K562 (cell line): Measurements from ENCODE around the gene TRMT10A.

Experiments used
- CREB1 ChIP-seq, 2 experiments: sonication (generic) in 1 of 2; formaldehyde crosslinking in 1 of 2; IDR thresholded peaks; 2 replicates each; pipeline versions ENCODE4 v1.6.1 to v1.8.0; 2012 to 2022; ENCODE audit warnings: inconsistent platforms in 1 of 2, mild to moderate bottlenecking in 1 of 2, missing genetic modification reagents in 1 of 2, moderate library complexity in 1 of 2
- EP300 ChIP-seq: IDR thresholded peaks from 2 replicates; pipeline ENCODE4 v1.6.1; 2012; ENCODE audit warnings: low read length, improper control_type of control experiment
- HMG20A ChIP-seq: fragments of 450-650 bp; formaldehyde crosslinking; conservative IDR thresholded peaks from 2 replicates; pipeline ENCODE4 v1.4.0; 2020; ENCODE audit warnings: mild to moderate bottlenecking, mixed read lengths
- JUN ChIP-seq, 2 experiments: sonication (generic) in 1 of 2; formaldehyde crosslinking in 1 of 2; IDR thresholded peaks; 2 replicates each; pipeline versions ENCODE4 v1.6.1 to v1.8.0; 2012 to 2022; ENCODE audit warnings: borderline replicate concordance in 2 of 2, mild to moderate bottlenecking in 2 of 2, improper control_type of control experiment in 1 of 2, low read depth in 1 of 2, low read length in 1 of 2, missing genetic modification reagents in 1 of 2
- NFE2L1 ChIP-seq: fragments of 450-650 bp; IDR thresholded peaks from 2 replicates; pipeline ENCODE4 v1.6.1; 2016; ENCODE audit warnings: missing genetic modification characterization, low read depth, mild to moderate bottlenecking, missing compliant biosample characterization, moderate library complexity, borderline replicate concordance
- NR2C2 ChIP-seq, 2 experiments: fragments of 200-800 bp in 1 of 2; sonication (Bioruptor generic) in 1 of 2; sonication (generic) in 1 of 2; formaldehyde crosslinking in 1 of 2; IDR thresholded peaks; 2 replicates each; pipeline versions ENCODE4 v1.6.1 to v1.8.0; 2016 to 2022; ENCODE audit warnings: mild to moderate bottlenecking in 1 of 2, missing compliant biosample characterization in 1 of 2, missing genetic modification characterization in 1 of 2, missing genetic modification reagents in 1 of 2
- POLR2A ChIP-seq: fragments of 450-650 bp; conservative IDR thresholded peaks from 2 replicates; pipeline ENCODE4 v1.6.1; 2016
- TF ChIP-seq, protein P1 (sequence below): fragments of 150-350 bp; IDR thresholded peaks from 2 replicates; pipeline ENCODE4 v1.6.1; 2014; ENCODE audit warnings: low read depth, mild to moderate bottlenecking, low read length, borderline replicate concordance
- TF ChIP-seq, protein P2 (sequence below), 3 experiments: IDR thresholded peaks in 2 of 3; conservative IDR thresholded peaks in 1 of 3; 2 replicates each; pipeline ENCODE4 v1.5.1; 2011 to 2012; ENCODE audit warnings: low read length in 3 of 3, mild to moderate bottlenecking in 3 of 3, control low read depth in 2 of 3, improper control_type of control experiment in 1 of 3, inconsistent platforms in 1 of 3, low read depth in 1 of 3, mixed read lengths in 1 of 3, moderate library complexity in 1 of 3; ENCODE audit not compliant: insufficient read depth in 2 of 3

DNA sequence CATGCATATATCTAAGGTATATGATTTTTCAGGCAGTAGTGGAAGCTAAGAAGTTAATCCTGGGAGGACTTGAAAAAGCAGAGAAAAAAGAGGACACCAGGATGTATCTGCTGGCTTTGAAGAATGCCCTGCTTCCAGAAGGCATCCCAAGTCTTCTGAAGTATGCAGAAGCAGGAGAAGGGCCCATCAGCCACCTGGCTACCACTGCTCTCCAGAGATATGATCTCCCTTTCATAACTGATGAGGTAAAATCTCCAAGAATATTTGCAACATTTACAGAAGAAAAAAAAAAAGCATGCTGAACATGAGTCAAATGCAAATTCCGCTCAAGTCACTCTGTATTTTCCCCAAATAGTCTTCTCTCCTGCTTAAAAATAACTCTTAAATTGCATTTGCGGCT lies 42.9 kb upstream of the TRMT10A start:
- TF ChIP-seq HMG20A (CRISPR knock-in tag) (no peak), JUN (IDR thresholded peaks at IDR 0.05; ENCODE audit: borderline replicate concordance, low read depth, low read length) (no peak), JUN (CRISPR knock-in tag; IDR thresholded peaks at IDR 0.05; ENCODE audit: borderline replicate concordance) (no peak), EP300 (no peak), POLR2A (no peak), NFE2L1 (tag) (no peak), CREB1 (IDR thresholded peaks at IDR 0.05) (no peak), CREB1 (CRISPR knock-in tag; IDR thresholded peaks at IDR 0.05) (no peak), NR2C2 (CRISPR knock-in tag; IDR thresholded peaks at IDR 0.05) (no peak), NR2C2 (tag; IDR thresholded peaks at IDR 0.05) (no peak)
- TF ChIP-seq, protein P1, sequence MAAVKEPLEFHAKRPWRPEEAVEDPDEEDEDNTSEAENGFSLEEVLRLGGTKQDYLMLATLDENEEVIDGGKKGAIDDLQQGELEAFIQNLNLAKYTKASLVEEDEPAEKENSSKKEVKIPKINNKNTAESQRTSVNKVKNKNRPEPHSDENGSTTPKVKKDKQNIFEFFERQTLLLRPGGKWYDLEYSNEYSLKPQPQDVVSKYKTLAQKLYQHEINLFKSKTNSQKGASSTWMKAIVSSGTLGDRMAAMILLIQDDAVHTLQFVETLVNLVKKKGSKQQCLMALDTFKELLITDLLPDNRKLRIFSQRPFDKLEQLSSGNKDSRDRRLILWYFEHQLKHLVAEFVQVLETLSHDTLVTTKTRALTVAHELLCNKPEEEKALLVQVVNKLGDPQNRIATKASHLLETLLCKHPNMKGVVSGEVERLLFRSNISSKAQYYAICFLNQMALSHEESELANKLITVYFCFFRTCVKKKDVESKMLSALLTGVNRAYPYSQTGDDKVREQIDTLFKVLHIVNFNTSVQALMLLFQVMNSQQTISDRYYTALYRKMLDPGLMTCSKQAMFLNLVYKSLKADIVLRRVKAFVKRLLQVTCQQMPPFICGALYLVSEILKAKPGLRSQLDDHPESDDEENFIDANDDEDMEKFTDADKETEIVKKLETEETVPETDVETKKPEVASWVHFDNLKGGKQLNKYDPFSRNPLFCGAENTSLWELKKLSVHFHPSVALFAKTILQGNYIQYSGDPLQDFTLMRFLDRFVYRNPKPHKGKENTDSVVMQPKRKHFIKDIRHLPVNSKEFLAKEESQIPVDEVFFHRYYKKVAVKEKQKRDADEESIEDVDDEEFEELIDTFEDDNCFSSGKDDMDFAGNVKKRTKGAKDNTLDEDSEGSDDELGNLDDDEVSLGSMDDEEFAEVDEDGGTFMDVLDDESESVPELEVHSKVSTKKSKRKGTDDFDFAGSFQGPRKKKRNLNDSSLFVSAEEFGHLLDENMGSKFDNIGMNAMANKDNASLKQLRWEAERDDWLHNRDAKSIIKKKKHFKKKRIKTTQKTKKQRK, result no peak
- TF ChIP-seq, protein P2, sequence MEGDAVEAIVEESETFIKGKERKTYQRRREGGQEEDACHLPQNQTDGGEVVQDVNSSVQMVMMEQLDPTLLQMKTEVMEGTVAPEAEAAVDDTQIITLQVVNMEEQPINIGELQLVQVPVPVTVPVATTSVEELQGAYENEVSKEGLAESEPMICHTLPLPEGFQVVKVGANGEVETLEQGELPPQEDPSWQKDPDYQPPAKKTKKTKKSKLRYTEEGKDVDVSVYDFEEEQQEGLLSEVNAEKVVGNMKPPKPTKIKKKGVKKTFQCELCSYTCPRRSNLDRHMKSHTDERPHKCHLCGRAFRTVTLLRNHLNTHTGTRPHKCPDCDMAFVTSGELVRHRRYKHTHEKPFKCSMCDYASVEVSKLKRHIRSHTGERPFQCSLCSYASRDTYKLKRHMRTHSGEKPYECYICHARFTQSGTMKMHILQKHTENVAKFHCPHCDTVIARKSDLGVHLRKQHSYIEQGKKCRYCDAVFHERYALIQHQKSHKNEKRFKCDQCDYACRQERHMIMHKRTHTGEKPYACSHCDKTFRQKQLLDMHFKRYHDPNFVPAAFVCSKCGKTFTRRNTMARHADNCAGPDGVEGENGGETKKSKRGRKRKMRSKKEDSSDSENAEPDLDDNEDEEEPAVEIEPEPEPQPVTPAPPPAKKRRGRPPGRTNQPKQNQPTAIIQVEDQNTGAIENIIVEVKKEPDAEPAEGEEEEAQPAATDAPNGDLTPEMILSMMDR (IDR thresholded peaks at IDR 0.05 in 2 of 3, conservative IDR thresholded peaks at IDR 0.05 in 1 of 3; ENCODE audit: insufficient read depth in 2 of 3, low read depth in 1 of 3, low read length in 3 of 3), result no peak
